GM18526 (cell line): ENCODE results near the gene SIX6.

Source experiments
- POLR2A ChIP-seq: IDR thresholded peaks from 3 replicates; pipeline ENCODE4 v1.6.1; 2011; ENCODE audit not compliant: insufficient read length; ENCODE audit errors: extremely low read depth

SIX6 gene

DNA sequence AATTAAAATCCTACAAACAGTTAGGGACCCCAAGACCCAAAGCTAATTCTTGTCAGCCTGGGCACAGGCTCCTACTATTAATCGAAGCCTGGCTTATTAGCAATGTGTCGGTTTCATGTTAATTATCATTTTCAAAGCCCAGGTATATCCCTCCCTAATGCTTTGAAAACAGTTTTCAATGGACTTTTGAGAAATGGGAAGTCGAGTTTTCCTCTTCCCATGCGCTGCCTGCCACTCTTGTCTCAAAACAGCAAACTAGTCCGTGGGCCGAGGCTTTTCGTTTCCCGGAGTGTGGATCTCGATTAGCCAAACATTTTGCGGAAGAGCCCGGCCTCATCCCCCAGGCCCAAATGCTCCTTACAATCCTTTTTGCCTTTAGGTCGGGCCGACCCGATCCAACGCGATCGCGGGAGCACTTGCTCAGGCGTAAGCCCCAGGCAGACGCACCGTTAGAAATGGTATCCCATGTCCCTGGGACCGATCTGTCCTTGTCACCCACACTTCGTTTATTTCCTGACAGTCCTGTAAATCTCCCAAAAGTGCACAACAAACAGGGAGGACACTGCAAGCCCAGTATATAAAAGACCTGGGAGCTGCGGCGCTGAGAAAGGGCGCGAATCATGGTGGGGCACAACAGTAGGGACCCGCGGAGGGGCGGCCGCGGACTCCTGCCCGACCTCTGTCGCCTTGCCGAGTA, 1.5 kb downstream of the SIX6 start:
- TF ChIP-seq POLR2A, result no peak

DNA sequence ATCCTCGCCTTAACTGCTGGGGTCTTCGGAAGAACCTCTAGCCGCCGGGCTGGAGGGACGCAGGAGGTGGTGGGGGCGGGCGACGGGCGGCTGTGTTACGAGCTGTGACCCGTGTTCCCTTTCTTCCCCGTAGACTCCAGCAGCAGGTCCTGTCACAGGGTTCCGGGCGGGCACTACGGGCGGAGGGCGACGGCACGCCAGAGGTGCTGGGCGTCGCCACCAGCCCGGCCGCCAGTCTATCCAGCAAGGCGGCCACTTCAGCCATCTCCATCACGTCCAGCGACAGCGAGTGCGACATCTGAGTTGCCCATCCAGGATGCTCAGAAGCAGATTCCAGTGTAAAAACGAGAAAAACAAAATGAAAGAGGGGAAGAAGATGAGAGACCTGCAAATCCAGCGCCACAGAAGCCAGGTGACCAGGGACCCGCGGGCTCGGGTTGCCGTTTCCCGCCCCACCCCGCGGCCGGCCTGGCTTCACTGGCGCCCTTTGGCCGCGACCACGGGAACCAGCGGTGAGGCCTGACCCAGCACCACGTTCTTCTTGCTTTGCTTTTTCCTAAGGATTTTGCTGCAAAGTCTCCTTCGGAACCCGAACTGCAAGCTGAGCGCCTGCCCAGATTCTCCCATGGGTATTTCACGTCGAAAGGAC, 2.1 kb downstream of the SIX6 start:
- no peak for TF ChIP-seq POLR2A

DNA sequence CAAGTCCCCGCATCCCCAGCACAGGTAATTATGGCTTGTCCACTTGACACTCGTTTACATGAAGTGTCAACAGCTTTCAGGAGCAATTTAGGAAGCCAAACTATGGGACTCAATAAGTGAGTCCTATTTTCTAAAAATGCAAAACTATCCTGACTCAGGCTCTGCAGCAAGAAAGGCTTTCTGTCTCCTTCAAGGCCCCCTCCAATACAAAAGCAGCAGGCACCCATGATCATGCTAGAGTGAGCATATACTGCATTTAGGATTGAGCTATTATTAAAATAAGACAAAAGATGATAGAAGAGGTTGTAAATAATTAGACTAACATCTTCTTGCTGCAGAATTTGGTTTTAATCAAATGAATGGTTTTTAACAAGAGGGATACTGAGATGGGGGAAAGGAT, 3.2 kb downstream of the SIX6 start:
- no peak for TF ChIP-seq POLR2A

DNA sequence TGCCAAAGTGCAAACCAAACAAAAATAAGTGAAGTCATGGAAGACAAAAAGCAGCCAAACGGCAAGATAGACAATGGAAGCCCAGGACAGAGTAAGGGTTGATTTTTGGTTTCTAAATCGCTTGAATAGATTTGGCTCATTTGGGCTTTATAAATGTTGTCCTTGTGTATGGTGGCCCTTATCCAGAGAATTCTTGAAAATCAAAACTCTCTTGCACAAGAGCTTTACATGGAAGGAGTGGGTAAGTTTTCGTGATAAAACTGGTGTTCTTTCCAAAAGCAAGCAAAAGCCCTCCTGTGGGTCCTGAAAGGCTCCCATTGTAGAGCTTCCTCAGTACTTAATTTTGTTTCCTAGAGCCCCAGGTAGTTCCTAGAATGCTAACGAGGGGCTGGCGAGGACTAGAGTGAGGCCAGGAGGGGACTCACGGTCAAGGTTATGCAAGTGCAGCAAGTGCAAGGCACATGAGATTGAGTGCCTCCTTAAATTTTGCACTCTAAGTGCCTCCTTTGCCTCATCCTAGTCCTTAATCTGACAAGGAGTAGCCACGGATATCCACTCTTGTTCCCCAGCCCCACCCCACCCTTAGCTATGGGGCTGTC, 4.1 kb downstream of the SIX6 start:
- no peak for TF ChIP-seq POLR2A

DNA sequence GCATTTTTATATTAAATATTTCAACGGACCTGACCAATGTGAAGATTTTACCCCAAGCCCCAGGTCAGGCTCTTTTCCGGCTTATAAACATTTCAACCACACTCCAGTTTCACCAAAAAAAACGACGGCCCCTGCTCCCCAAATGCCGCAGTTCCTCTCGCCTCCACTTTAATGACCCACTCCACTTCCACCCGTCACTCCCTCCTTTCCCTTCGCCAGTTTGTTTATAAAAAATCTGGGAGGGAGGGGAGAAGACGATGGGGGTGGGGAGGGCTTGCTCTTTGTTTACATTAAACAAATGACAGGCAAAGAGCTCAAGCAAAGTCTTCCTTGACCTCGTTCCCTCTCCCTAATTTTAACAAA, 5.4 kb downstream of the SIX6 start:
- TF ChIP-seq POLR2A, result no peak

DNA sequence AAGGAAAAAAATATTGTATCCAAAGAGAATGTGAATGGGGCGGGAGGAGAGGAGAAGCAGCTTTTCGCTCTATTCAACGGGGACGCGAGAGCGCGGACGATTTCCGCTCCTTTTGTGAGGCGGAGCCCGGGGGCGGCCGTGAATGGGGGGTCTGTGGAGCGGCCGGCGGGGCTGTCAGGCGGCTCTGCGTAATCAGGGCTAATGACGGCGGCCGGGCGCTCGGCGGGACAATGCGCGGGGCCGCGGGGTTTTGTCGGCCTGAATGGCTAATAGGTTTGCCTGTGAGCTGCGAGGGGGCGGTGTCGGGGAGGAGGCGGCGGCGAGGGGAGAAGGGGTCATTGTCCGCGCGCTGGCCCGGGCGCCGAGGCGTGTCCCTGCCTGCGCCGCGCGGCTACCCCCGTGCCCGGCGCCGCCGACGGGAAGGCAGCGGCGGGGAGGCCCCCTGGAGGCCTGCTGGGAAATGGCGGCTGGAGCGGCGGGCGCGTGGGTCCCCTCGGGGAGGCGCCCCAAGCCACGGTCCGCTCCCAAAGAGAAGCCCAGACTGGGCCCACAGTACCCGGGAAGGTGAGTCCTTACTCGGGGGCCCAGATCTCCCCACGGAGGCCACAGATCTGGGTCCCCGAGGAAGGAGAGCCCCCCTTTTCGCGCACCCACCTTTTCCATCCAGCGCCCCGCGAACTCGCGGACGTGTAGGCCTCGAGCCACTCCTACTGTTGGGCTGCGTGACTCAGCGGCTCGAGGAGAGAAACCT, 6.0 kb downstream of the SIX6 start:
- no peak for TF ChIP-seq POLR2A

DNA sequence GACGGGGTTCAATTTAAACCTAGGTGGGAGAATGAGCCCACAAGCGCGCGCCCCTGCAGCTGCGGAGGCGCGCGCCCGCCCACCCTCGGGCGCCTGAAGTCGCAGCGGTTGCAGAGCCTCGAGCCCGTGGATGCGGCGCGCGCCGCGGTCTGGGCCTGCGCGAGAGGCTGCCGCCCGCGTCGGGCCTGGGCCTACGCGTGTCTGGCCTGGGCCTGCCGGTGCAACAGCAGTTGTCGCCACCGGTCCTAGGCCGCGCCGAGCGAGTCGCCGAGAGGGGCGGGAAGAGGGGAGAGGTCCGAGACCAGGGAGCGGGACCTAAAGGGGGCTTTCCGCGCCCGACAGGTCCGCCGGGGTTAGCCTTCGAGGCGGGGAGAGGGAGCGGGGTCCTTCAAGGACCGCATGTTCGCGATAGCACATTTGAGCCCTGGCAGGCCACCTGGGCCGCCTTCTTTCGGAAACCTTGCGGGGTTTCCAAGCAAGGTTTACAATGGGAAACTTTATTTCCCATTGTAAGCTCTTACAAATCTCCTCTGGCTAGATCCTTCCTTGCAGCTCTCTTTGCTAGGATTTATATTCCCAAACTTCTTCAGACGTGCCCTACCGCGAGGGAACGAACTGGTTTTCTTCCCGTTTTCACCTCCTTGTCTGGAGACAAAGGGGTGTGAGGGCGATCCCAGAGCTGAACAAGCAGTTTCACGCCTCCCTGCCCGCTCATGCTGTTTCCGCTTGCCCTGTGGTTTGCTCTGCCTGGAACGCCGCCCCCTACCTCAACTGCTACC, 6.8 kb downstream of the SIX6 start:
- TF ChIP-seq POLR2A, result no peak

DNA sequence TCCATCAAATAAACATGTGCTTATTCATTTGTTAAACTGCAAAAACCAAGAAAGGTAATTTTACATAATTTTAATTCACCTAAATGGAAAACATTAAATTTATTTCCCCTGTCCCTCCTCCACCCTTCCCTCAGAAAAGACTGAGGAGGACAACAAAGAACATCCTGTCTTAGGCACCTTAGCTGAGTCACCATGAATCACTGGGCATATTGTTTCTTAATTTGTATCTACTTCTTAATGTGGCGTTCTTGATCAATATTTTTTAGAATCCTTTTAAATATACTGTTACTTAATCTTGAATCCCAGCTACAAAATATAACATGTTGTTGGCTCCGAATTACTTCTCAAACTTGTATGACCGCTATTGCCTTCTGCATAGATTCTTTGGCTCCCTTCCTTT, 23.5 kb downstream of the SIX6 start:
- TF ChIP-seq POLR2A, result no peak

DNA sequence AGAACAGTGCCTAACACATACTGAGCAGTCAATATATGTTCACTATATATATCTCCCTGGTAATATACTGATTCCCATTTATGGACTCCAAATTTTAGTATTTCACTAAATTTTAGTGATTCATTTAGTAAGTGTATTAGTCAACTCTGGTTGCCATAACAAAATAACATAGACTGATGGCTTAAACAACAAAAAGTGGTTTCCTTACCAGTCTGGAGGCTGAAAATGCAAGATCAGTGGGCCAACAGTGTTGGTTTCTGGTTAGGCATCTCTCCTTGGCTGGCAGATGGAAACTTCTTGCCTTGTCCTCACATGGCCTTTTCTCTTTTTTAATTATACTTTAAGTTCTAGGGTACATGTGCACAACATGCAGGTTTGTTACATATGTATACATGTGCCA, 28.7 kb downstream of the SIX6 start:
- TF ChIP-seq POLR2A, result no peak

DNA sequence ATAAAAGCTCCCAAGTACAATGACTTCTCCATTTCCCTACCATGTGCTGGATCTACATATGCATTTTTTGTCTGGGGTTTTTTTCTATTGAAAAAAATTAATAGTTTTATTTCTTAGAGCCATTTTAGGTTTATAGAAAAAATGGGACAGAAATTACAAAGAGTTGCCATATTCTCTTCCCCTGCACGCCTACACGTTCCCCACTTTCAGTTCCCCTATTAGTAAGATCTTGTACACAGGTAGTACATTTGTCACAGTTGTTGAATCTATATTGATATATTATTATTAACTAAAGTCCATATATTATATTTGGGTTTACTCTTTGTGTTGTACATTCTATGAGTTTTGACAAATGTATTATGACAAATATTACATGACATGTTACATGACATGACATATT, 35.7 kb downstream of the SIX6 start:
- no peak for TF ChIP-seq POLR2A

DNA sequence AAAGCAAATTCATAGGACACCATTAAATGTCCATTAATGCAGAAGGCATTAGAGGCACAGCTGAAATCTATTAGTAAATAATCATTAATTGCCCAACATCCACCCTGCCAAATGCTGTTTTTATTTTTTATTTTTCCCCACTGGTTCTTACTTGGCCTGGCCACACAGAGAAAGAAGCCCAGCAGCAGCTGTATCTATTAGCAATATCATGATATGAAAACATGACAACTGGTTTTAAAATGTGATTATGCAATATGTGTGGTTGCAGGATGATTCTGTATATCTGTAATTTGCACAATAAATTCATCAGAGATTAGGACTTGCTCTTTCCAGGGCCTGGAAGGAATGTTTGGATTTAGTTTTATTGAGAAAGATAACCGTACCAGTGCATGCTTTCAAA, 44.9 kb downstream of the SIX6 start:
- TF ChIP-seq POLR2A, result no peak

DNA sequence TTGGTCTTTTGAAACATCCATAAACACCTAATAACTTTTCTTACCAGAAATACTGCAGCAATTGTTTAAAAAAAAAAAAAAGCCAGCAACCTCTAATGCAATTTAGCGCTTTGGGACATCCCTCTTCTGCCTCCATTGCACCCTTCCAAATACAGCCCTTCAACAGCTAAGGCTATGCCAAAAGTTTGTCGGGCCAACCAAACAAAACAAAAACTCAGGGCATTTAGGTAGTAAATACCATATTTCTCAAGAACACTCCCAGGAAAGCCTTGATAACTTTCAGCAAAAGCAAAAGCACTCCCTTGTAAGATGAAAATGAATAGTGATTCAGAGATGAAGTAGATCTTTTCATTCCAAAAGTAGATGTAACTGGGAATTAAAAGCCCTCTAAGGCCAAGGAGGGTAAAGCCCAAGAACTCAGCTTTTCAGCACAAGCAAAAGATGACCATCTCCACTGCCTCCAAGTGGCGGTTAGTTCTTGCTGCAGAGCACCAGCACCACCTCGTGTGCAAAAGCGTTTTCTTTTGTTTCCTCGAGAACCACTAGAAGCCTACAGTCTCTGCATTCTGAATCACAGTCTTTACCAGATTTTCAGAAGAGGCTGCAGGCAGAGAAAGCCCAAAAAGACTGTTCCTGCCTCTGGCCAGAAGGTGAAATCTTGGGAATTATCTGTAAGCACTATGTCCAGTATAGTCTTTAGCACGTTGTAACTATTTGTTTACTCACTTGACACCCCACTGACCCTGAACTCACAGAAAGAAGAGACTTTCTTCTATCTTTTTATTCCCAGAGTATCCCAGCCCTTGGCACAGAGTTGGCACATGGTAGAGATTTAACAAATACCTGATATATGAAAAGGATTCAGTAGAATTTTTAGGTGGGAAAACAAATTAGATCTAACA, 53.1 kb downstream of the SIX6 start:
- no peak for TF ChIP-seq POLR2A
